ENCODE results near the gene SLBP.

Gene SLBP

DNA sequence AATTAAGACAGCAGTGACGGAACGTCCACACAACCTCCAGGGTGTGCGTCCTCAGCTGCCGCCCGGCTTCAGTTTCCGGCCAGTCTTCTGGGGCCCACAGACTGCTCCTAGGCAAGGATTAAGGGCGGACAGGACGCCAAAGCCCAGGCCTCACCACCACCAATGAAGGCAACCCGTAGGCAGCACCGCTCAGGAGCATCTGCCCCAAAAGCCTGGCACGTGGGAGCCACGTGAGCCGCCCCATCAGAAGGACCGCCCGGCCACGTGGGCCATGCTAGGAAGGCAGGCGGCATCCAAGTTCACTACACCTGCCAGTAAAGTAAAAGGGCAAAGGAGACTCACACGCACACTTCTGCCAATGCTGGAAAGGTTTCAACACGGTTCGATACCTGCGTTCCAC, 42.3 kb downstream of the SLBP start:
- no peak overlapping the region for H3K9ac ChIP-seq (ENCODE audit: low read length)
- H3K4me2 ChIP-seq (ENCODE audit: low read length, poor library complexity, severe bottlenecking): no peak overlapping the region
- peaks cover 4% of the 10 kb centered on the region for H3K79me1 ChIP-seq (replicated peaks; ENCODE audit: low read length, poor library complexity, severe bottlenecking)
- H3K14ac ChIP-seq (ENCODE audit: low read length in 2 of 2): no peak overlapping the region
- H4K8ac ChIP-seq (ENCODE audit: low read length): no peak overlapping the region
- no peak overlapping the region for H2BK15ac ChIP-seq (ENCODE audit: low read depth, poor library complexity, severe bottlenecking)
- no peak overlapping the region for H4K91ac ChIP-seq (ENCODE audit: low read length)
- H3K18ac ChIP-seq (ENCODE audit: low read depth in 1 of 2, low read length in 2 of 2): no peak overlapping the region
- no peak overlapping the region for H2BK5ac ChIP-seq (ENCODE audit: low read depth, low read length, poor library complexity, severe bottlenecking)
- peaks cover 0 to 2% of the 10 kb centered on the region in 2 experiments for H3K27me3 ChIP-seq (ENCODE audit: control insufficient read depth in 1 of 2, insufficient read depth in 1 of 2, low read length in 2 of 2)
- H2AK5ac ChIP-seq (ENCODE audit: low read length, severe bottlenecking): no peak overlapping the region
- DNase-seq: no peak
- WGBS: 95% methylated on average over 21 of the region's 21 CpGs
- no peak overlapping the region for H3K23ac ChIP-seq (ENCODE audit: low read length in 2 of 2)
- H3K4ac ChIP-seq (ENCODE audit: low read depth in 1 of 2, low read length in 2 of 2): no peak overlapping the region
- no peak overlapping the region for H3K27ac ChIP-seq (ENCODE audit: low read length, poor library complexity, severe bottlenecking)
- H3K4me3 ChIP-seq (ENCODE audit: insufficient read depth in 1 of 2, low read depth in 1 of 2, low read length in 2 of 2): no peak overlapping the region
- peaks cover 10% of the 10 kb centered on the region for H3K4me1 ChIP-seq (ENCODE audit: control insufficient read depth, insufficient read depth, low read depth, low read length)
- H2BK120ac ChIP-seq (ENCODE audit: low read depth, low read length): no peak overlapping the region
- no peaks in the 10 kb centered on the region for H3K9me3 ChIP-seq (ENCODE audit: control insufficient read depth, low read length)
- peaks cover 0 to 17% of the 10 kb centered on the region in 2 experiments for H3K36me3 ChIP-seq (ENCODE audit: control insufficient read depth in 1 of 2, insufficient read depth in 2 of 2, low read depth in 1 of 2, low read length in 2 of 2)
- H2AFZ ChIP-seq (ENCODE audit: low read depth, low read length): no peak overlapping the region
- no peak overlapping the region for H2BK12ac ChIP-seq (ENCODE audit: low read length in 2 of 2)

DNA sequence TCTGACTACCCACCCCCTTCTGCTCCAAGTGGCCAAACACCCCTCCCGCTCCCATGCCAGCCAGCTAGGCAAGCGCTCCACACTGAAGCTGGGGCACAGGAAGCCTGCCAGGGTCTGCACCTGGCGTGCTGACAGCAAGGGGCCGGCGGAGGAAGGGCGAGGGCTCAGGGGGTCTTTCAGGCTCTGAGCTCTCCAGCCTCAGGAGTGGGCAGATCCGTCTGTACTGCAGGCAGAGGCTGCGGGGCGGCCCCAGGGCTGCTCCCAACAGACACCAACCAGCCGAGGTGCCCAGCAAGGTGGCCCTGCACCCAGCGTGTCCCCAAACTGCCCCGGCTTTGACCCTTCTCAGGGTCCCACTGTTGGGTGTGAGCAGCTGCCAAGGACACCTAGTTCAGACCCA, 42.8 kb downstream of the SLBP start:
- no peak overlapping the region for H3K4me2 ChIP-seq (ENCODE audit: low read length, poor library complexity, severe bottlenecking)
- peaks cover 0 to 17% of the 10 kb centered on the region in 2 experiments for H3K36me3 ChIP-seq (ENCODE audit: control insufficient read depth in 1 of 2, insufficient read depth in 2 of 2, low read depth in 1 of 2, low read length in 2 of 2)
- no peak overlapping the region for H2BK15ac ChIP-seq (ENCODE audit: low read depth, poor library complexity, severe bottlenecking)
- H2AFZ ChIP-seq (ENCODE audit: low read depth, low read length): no peak overlapping the region
- no peak overlapping the region for H2BK120ac ChIP-seq (ENCODE audit: low read depth, low read length)
- no peaks in the 10 kb centered on the region for H3K27me3 ChIP-seq (ENCODE audit: control insufficient read depth in 1 of 2, insufficient read depth in 1 of 2, low read length in 2 of 2)
- H3K14ac ChIP-seq (ENCODE audit: low read length in 2 of 2): peak overlapping the region in 1 of 2 experiments; percentile 35
- H3K79me1 ChIP-seq (replicated peaks; ENCODE audit: low read length, poor library complexity, severe bottlenecking): peaks cover 4% of the 10 kb centered on the region
- WGBS: 91% methylated on average over 12 of the region's 12 CpGs
- H3K9me3 ChIP-seq (ENCODE audit: control insufficient read depth, low read length): no peaks in the 10 kb centered on the region
- no peak overlapping the region for H3K4ac ChIP-seq (ENCODE audit: low read depth in 1 of 2, low read length in 2 of 2)
- H4K8ac ChIP-seq (ENCODE audit: low read length): peak overlapping the region; percentile 35
- no peak overlapping the region for H3K18ac ChIP-seq (ENCODE audit: low read depth in 1 of 2, low read length in 2 of 2)
- H2AK5ac ChIP-seq (ENCODE audit: low read length, severe bottlenecking): no peak overlapping the region
- H3K23ac ChIP-seq (ENCODE audit: low read length in 2 of 2): no peak overlapping the region
- H3K9ac ChIP-seq (ENCODE audit: low read length): no peak overlapping the region
- no peak overlapping the region for H2BK12ac ChIP-seq (ENCODE audit: low read length in 2 of 2)
- H4K91ac ChIP-seq (ENCODE audit: low read length): no peak overlapping the region
- H2BK5ac ChIP-seq (ENCODE audit: low read depth, low read length, poor library complexity, severe bottlenecking): no peak overlapping the region
- no peak for DNase-seq
- no peak overlapping the region for H3K27ac ChIP-seq (ENCODE audit: low read length, poor library complexity, severe bottlenecking)
- H3K4me3 ChIP-seq (ENCODE audit: insufficient read depth in 1 of 2, low read depth in 1 of 2, low read length in 2 of 2): no peak overlapping the region
- H3K4me1 ChIP-seq (ENCODE audit: control insufficient read depth, insufficient read depth, low read depth, low read length): peaks cover 10% of the 10 kb centered on the region

DNA sequence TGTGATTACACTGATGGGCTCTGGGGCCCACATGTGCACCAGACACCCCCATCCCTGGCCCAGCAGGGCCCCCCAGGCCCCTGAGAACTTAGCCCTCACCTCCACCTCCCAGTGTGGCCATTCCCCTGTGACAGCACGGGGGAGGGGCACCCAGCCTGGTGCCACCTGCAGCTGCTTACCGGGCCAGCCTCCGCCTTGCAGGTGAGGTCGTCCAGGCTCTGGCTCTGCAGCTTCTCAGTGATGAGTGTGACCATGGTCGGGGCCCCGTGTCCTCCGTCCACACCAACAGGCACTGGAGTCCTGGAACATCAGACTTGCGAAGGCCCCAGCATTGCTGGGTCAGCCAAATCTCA, 43.7 kb downstream of the SLBP start:
- H3K18ac ChIP-seq (ENCODE audit: low read depth in 1 of 2, low read length in 2 of 2): no peak overlapping the region
- H2AFZ ChIP-seq (ENCODE audit: low read depth, low read length): no peak overlapping the region
- DNase-seq: no peak
- no peak overlapping the region for H2BK5ac ChIP-seq (ENCODE audit: low read depth, low read length, poor library complexity, severe bottlenecking)
- peaks cover 10% of the 10 kb centered on the region for H3K4me1 ChIP-seq (ENCODE audit: control insufficient read depth, insufficient read depth, low read depth, low read length)
- no peaks in the 10 kb centered on the region for H3K27me3 ChIP-seq (ENCODE audit: control insufficient read depth in 1 of 2, insufficient read depth in 1 of 2, low read length in 2 of 2)
- no peak overlapping the region for H2BK12ac ChIP-seq (ENCODE audit: low read length in 2 of 2)
- no peak overlapping the region for H2BK120ac ChIP-seq (ENCODE audit: low read depth, low read length)
- no peak overlapping the region for H2BK15ac ChIP-seq (ENCODE audit: low read depth, poor library complexity, severe bottlenecking)
- no peak overlapping the region for H2AK5ac ChIP-seq (ENCODE audit: low read length, severe bottlenecking)
- H3K14ac ChIP-seq (ENCODE audit: low read length in 2 of 2): no peak overlapping the region
- no peak overlapping the region for H3K9ac ChIP-seq (ENCODE audit: low read length)
- no peak overlapping the region for H3K27ac ChIP-seq (ENCODE audit: low read length, poor library complexity, severe bottlenecking)
- H3K79me1 ChIP-seq (replicated peaks; ENCODE audit: low read length, poor library complexity, severe bottlenecking): peaks cover 1% of the 10 kb centered on the region
- no peak overlapping the region for H3K4ac ChIP-seq (ENCODE audit: low read depth in 1 of 2, low read length in 2 of 2)
- no peak overlapping the region for H3K4me3 ChIP-seq (ENCODE audit: insufficient read depth in 1 of 2, low read depth in 1 of 2, low read length in 2 of 2)
- WGBS: 83% methylated on average over 8 of the region's 8 CpGs
- H4K8ac ChIP-seq (ENCODE audit: low read length): no peak overlapping the region
- peaks cover 0 to 17% of the 10 kb centered on the region in 2 experiments for H3K36me3 ChIP-seq (ENCODE audit: control insufficient read depth in 1 of 2, insufficient read depth in 2 of 2, low read depth in 1 of 2, low read length in 2 of 2)
- no peaks in the 10 kb centered on the region for H3K9me3 ChIP-seq (ENCODE audit: control insufficient read depth, low read length)
- no peak overlapping the region for H4K91ac ChIP-seq (ENCODE audit: low read length)
- H3K23ac ChIP-seq (ENCODE audit: low read length in 2 of 2): no peak overlapping the region
- no peak overlapping the region for H3K4me2 ChIP-seq (ENCODE audit: low read length, poor library complexity, severe bottlenecking)

DNA sequence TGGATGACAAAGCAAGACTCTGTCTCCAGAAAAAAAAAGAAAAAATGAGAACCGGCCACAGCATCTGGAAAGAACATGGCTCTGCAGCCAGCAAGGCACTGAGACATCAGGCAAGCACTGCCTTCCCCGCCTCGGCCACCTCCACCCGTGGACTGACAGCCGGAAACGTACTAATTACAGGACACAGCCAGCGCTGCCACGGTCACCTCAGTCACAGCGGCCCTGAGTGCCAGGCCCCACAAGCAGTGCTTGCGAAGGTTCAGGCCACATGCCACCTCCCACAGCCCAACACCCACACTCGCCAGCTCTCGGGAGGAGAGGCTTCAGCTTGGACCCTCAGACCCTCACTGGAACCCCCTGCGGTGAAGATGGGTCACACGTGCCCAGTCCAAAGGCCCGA, 44.8 kb downstream of the SLBP start:
- H2AK5ac ChIP-seq (ENCODE audit: low read length, severe bottlenecking): no peak overlapping the region
- H3K23ac ChIP-seq (ENCODE audit: low read length in 2 of 2): no peak overlapping the region
- no peak overlapping the region for H4K91ac ChIP-seq (ENCODE audit: low read length)
- H2BK12ac ChIP-seq (ENCODE audit: low read length in 2 of 2): no peak overlapping the region
- H3K27ac ChIP-seq (ENCODE audit: low read length, poor library complexity, severe bottlenecking): no peak overlapping the region
- H3K4me3 ChIP-seq (ENCODE audit: insufficient read depth in 1 of 2, low read depth in 1 of 2, low read length in 2 of 2): no peak overlapping the region
- H4K8ac ChIP-seq (ENCODE audit: low read length): no peak overlapping the region
- peaks cover 0 to 17% of the 10 kb centered on the region in 2 experiments for H3K36me3 ChIP-seq (ENCODE audit: control insufficient read depth in 1 of 2, insufficient read depth in 2 of 2, low read depth in 1 of 2, low read length in 2 of 2)
- no peak overlapping the region for H3K9ac ChIP-seq (ENCODE audit: low read length)
- H3K18ac ChIP-seq (ENCODE audit: low read depth in 1 of 2, low read length in 2 of 2): no peak overlapping the region
- no peak overlapping the region for H2AFZ ChIP-seq (ENCODE audit: low read depth, low read length)
- H3K4me2 ChIP-seq (ENCODE audit: low read length, poor library complexity, severe bottlenecking): no peak overlapping the region
- H2BK5ac ChIP-seq (ENCODE audit: low read depth, low read length, poor library complexity, severe bottlenecking): no peak overlapping the region
- H3K9me3 ChIP-seq (ENCODE audit: control insufficient read depth, low read length): no peaks in the 10 kb centered on the region
- H3K4ac ChIP-seq (ENCODE audit: low read depth in 1 of 2, low read length in 2 of 2): no peak overlapping the region
- H2BK15ac ChIP-seq (ENCODE audit: low read depth, poor library complexity, severe bottlenecking): no peak overlapping the region
- H3K79me1 ChIP-seq (replicated peaks; ENCODE audit: low read length, poor library complexity, severe bottlenecking): peaks cover 1% of the 10 kb centered on the region
- no peak overlapping the region for H2BK120ac ChIP-seq (ENCODE audit: low read depth, low read length)
- no peak overlapping the region for H3K14ac ChIP-seq (ENCODE audit: low read length in 2 of 2)
- no peak for DNase-seq
- no peaks in the 10 kb centered on the region for H3K27me3 ChIP-seq (ENCODE audit: control insufficient read depth in 1 of 2, insufficient read depth in 1 of 2, low read length in 2 of 2)
- peaks cover 10% of the 10 kb centered on the region for H3K4me1 ChIP-seq (ENCODE audit: control insufficient read depth, insufficient read depth, low read depth, low read length)
- 94% methylated on average over 15 of the region's 15 CpGs for WGBS
